Vagina (tissue), 2 donors: Measurements from ENCODE around the gene ADAM8. TPM values are rescaled to one million over a fixed set of nuclear protein-coding genes. Genes with fewer than 3 reads are reported as not detected.

Experiments used
- DNase-seq, 2 donors: peaks; one replicate each; pipeline ENCODE4 v3.0.0-alpha.2; 2017; ENCODE audit errors: extremely low spot score in 2 of 2
- H3K27ac ChIP-seq: fragments of 200-600 bp; sonication (generic); one replicate; pipeline ENCODE4 v1.5.1; 2019
- H3K27me3 ChIP-seq: fragments of 200-600 bp; sonication (generic); one replicate; pipeline ENCODE4 v1.5.1; 2019
- H3K36me3 ChIP-seq, 2 donors: fragments of 200-600 bp; sonication (generic); one replicate each; pipeline ENCODE4 v1.5.1; 2017 to 2019
- H3K4me1 ChIP-seq: fragments of 200-600 bp; sonication (generic); one replicate; pipeline ENCODE4 v1.5.1; 2019
- H3K4me3 ChIP-seq, 2 donors: fragments of 200-600 bp; sonication (generic); 1 replicate in 1 of 2; 2 replicates in 1 of 2; pipeline ENCODE4 v1.5.1; 2016 to 2019
- H3K9me3 ChIP-seq: fragments of 200-600 bp; sonication (generic); one replicate; pipeline ENCODE4 v1.5.1; 2019
- POLR2A ChIP-seq, 2 donors: fragments of 450-650 bp; IDR thresholded peaks; one replicate each; pipeline ENCODE4 v1.6.1; 2017; ENCODE audit warnings: antibody characterized with exemption in 2 of 2, mild to moderate bottlenecking in 2 of 2, moderate library complexity in 2 of 2
- POLR2AphosphoS5 ChIP-seq, 2 donors: sonication (generic); formaldehyde crosslinking; IDR thresholded peaks; one replicate each; pipeline ENCODE4 v1.9.0; 2017; ENCODE audit warnings: antibody characterized with exemption in 2 of 2, mild to moderate bottlenecking in 2 of 2, low read depth in 1 of 2; ENCODE audit not compliant: insufficient read depth in 1 of 2
- intact Hi-C: fragments of 100-400 bp; cut with DNase I; formaldehyde crosslinking; loops from one replicate; pipeline ENCODE4 v1.15.1; 2023
- total RNA-seq: library from RNA; depleted of rRNA; stranded (reverse); fragments of >200 nt; gene quantifications from one replicate; pipeline ENCODE4 v1.2.3, GENCODE V29; 2016
- TF ChIP-seq, protein P1 (sequence below), 3 experiments: fragments of 450-650 bp in 2 of 3; fragments of 200-600 bp in 1 of 3; sonication (generic) in 1 of 3; IDR thresholded peaks; one replicate each; pipeline ENCODE4 v1.5.1; 2017 to 2019; ENCODE audit warnings: antibody characterized with exemption in 3 of 3, mild to moderate bottlenecking in 2 of 3, moderate library complexity in 2 of 3

Gene ADAM8
- total RNA-seq, 1 donor from 2014 or later = 11.0 TPM

DNA sequence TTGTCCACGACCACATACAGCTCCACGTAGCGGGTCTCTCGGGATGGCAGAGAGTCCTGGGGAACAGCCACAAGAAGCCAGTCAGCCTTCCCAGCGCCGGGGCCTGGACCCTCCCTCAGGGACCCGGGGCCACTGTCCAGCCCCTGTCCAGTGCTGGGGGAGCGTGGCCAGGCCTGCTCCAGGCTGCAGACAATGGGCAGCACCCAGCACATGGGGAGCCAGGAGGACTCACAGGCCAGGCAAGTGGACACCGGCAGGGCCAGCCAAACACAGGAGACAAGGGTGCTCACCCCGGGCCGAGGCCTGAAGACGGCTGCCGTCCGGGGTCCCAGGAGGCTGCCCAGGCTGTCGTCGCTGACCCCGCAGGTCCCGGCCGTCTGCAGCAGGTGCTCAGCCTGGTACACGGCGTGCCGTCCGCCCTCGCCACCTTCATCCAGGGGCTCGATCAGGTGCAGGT is 3.7 kb downstream of the ADAM8 start:
- H3K27me3 ChIP-seq = no peaks in the 10 kb centered on the region
- intact Hi-C loops = no loop called here
- peaks cover 16% of the 10 kb centered on the region for H3K4me1 ChIP-seq
- no peaks in the 10 kb centered on the region for H3K9me3 ChIP-seq
- no peak overlapping the region for H3K4me3 ChIP-seq
- H3K36me3 ChIP-seq = no peaks in the 10 kb centered on the region
- H3K27ac ChIP-seq = no peak overlapping the region
- TF ChIP-seq POLR2AphosphoS5 (IDR thresholded peaks at IDR 0.05; ENCODE audit: insufficient read depth in 1 of 2, low read depth in 1 of 2) = no peak
- TF ChIP-seq POLR2A (IDR thresholded peaks at IDR 0.05) = no peak
- TF ChIP-seq, protein P1, sequence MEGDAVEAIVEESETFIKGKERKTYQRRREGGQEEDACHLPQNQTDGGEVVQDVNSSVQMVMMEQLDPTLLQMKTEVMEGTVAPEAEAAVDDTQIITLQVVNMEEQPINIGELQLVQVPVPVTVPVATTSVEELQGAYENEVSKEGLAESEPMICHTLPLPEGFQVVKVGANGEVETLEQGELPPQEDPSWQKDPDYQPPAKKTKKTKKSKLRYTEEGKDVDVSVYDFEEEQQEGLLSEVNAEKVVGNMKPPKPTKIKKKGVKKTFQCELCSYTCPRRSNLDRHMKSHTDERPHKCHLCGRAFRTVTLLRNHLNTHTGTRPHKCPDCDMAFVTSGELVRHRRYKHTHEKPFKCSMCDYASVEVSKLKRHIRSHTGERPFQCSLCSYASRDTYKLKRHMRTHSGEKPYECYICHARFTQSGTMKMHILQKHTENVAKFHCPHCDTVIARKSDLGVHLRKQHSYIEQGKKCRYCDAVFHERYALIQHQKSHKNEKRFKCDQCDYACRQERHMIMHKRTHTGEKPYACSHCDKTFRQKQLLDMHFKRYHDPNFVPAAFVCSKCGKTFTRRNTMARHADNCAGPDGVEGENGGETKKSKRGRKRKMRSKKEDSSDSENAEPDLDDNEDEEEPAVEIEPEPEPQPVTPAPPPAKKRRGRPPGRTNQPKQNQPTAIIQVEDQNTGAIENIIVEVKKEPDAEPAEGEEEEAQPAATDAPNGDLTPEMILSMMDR (IDR thresholded peaks at IDR 0.05) = no peak
- no peak for DNase-seq

DNA sequence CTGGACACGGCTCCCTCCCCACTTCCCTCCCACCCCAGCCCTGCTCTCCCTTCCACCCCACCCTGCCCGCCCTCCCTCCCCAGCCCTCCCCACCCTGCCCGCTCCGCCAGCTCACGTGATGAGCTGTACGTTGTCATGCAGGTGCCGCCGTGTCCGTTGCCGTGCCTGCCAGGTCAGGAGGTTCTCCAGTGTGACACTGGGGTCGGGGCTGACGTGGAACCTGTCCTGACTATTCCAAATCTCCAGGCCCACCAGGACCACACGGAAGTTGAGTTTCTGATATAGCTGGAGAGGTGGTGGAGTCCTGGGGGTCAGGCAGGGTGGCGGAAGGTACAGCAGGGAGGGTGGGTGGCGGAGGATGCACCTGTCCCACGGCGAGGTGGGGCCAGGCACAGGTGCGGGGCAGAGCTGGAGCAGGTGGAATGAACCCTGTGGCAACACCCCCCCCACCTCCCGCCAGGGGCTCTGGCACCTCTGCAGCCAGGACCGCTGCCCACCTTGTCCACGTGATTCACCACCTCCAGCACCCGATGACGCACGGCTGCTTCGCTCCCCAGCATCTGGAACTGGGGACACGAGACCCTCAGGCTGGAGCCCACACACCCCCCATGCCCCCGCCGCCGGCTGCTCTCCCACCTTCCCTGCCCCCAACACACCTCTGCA is 4.2 kb downstream of the ADAM8 start:
- DNase-seq = no peak

DNA sequence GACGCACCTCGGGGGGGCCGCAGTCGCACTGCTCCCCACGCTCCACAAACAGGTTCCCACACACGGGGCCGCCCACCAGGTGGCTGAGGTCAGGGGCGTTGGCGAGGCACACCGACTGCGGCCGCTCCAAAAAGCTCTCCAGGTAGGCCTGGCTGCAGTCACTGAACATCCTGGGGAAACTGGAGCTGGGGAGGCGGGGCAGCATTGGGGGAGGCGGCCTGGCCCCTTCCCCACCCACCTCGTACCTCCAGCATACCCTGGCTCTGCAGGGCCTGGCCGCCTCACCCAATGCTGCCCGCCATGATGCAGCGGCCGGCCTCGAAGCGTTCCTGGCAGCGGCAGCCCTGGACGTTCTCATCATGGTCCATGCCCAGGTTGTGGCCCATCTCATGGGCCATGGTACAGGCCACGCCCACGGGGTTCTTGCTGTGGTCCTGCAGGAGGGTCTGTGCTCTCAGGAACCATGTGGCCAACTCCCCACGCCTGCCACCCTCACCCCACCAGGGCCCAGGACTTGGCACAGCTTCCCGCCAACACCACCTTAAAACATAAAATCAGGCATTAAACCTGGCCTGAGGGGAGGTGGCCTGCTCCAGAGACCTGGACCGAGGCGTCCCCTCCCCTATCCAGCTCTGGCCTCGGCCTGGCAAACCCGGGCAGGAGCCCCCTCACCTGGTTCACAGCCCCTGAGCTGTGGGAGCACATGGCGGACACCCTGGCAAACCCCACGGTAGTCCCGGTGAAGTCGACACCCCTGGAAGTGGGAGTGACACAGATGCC is 5.0 kb downstream of the ADAM8 start:
- TF ChIP-seq, protein P1 (IDR thresholded peaks at IDR 0.05) = no peak
- TF ChIP-seq POLR2A (IDR thresholded peaks at IDR 0.05) = no peak
- no peak for TF ChIP-seq POLR2AphosphoS5 (IDR thresholded peaks at IDR 0.05; ENCODE audit: insufficient read depth in 1 of 2, low read depth in 1 of 2)
- H3K27ac ChIP-seq = no peak overlapping the region
- H3K4me1 ChIP-seq = peaks cover 5% of the 10 kb centered on the region

More for the DNA sequence above, 4.2 kb downstream of the ADAM8 start:
- H3K9me3 ChIP-seq = no peaks in the 10 kb centered on the region
- H3K27me3 ChIP-seq = no peaks in the 10 kb centered on the region
- no peak overlapping the region for H3K4me3 ChIP-seq
- H3K27ac ChIP-seq = no peak overlapping the region
- no peak for TF ChIP-seq POLR2A (IDR thresholded peaks at IDR 0.05)
- TF ChIP-seq POLR2AphosphoS5 (IDR thresholded peaks at IDR 0.05; ENCODE audit: insufficient read depth in 1 of 2, low read depth in 1 of 2) = no peak
- TF ChIP-seq, protein P1 (IDR thresholded peaks at IDR 0.05) = no peak
- H3K36me3 ChIP-seq = no peaks in the 10 kb centered on the region
- intact Hi-C loops = no loop called here
- peaks cover 12% of the 10 kb centered on the region for H3K4me1 ChIP-seq

DNA sequence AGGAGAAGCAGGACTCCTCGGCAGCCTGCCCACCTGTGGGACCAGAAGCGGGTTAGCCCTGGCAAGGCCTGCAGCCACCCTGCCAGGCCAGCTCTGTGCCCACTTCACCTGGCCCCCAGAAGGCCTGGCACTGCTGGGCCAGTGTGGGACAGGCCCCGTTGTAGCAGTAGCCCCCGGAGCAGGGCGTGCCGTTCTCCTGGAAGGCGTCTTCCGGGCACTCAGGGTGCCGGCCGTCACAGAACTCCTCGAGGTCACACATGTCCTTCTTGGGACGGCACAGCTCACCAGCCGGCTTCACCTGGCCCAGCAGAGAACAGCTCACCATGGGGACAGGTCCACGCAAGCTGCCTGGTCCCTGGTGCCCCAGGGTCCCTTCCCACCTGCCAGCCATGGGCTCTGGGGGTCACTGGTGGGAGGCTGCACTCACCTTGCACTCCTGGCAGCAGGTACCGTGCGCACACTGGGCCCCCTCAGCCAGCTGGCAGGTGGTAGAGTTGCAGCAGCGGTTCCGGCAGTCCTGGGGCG is 5.8 kb downstream of the ADAM8 start:
- no peaks in the 10 kb centered on the region for H3K27me3 ChIP-seq
- no peak for DNase-seq
- no peaks in the 10 kb centered on the region for H3K9me3 ChIP-seq
- H3K36me3 ChIP-seq = no peaks in the 10 kb centered on the region
- H3K4me1 ChIP-seq = no peaks in the 10 kb centered on the region
- no peak overlapping the region for H3K27ac ChIP-seq
- TF ChIP-seq POLR2A (IDR thresholded peaks at IDR 0.05) (no peak), POLR2AphosphoS5 (IDR thresholded peaks at IDR 0.05; ENCODE audit: insufficient read depth in 1 of 2, low read depth in 1 of 2) (no peak)
- TF ChIP-seq, protein P1 (IDR thresholded peaks at IDR 0.05) = no peak
- intact Hi-C loops = no loop called here
- no peak overlapping the region for H3K4me3 ChIP-seq

More for the DNA sequence above, 5.0 kb downstream of the ADAM8 start:
- H3K9me3 ChIP-seq = no peaks in the 10 kb centered on the region
- no peak for DNase-seq
- intact Hi-C loops = no loop called here
- no peaks in the 10 kb centered on the region for H3K27me3 ChIP-seq
- no peak overlapping the region for H3K4me3 ChIP-seq
- H3K36me3 ChIP-seq = no peaks in the 10 kb centered on the region
